Vagina (tissue), 2 donors: ENCODE results near the gene ASTN2. TPM values are rescaled to one million over a fixed set of nuclear protein-coding genes. Genes with fewer than 3 reads are reported as not detected.

Experiments used
- DNase-seq, 2 donors: peaks; one replicate each; pipeline ENCODE4 v3.0.0-alpha.2; 2017; ENCODE audit errors: extremely low spot score in 2 of 2
- H3K27ac ChIP-seq: fragments of 200-600 bp; sonication (generic); one replicate; pipeline ENCODE4 v1.5.1; 2019
- H3K27me3 ChIP-seq: fragments of 200-600 bp; sonication (generic); one replicate; pipeline ENCODE4 v1.5.1; 2019
- H3K36me3 ChIP-seq, 2 donors: fragments of 200-600 bp; sonication (generic); one replicate each; pipeline ENCODE4 v1.5.1; 2017 to 2019
- H3K4me1 ChIP-seq: fragments of 200-600 bp; sonication (generic); one replicate; pipeline ENCODE4 v1.5.1; 2019
- H3K4me3 ChIP-seq, 2 donors: fragments of 200-600 bp; sonication (generic); 1 replicate in 1 of 2; 2 replicates in 1 of 2; pipeline ENCODE4 v1.5.1; 2016 to 2019
- H3K9me3 ChIP-seq: fragments of 200-600 bp; sonication (generic); one replicate; pipeline ENCODE4 v1.5.1; 2019
- CTCF ChIP-seq, 3 experiments: fragments of 450-650 bp in 2 of 3; fragments of 200-600 bp in 1 of 3; sonication (generic) in 1 of 3; IDR thresholded peaks; one replicate each; pipeline ENCODE4 v1.5.1; 2017 to 2019; ENCODE audit warnings: antibody characterized with exemption in 3 of 3, mild to moderate bottlenecking in 2 of 3, moderate library complexity in 2 of 3
- POLR2A ChIP-seq, 2 donors: fragments of 450-650 bp; IDR thresholded peaks; one replicate each; pipeline ENCODE4 v1.6.1; 2017; ENCODE audit warnings: antibody characterized with exemption in 2 of 2, mild to moderate bottlenecking in 2 of 2, moderate library complexity in 2 of 2
- POLR2AphosphoS5 ChIP-seq, 2 donors: sonication (generic); formaldehyde crosslinking; IDR thresholded peaks; one replicate each; pipeline ENCODE4 v1.9.0; 2017; ENCODE audit warnings: antibody characterized with exemption in 2 of 2, mild to moderate bottlenecking in 2 of 2, low read depth in 1 of 2; ENCODE audit not compliant: insufficient read depth in 1 of 2
- intact Hi-C: fragments of 100-400 bp; cut with DNase I; formaldehyde crosslinking; loops from one replicate; pipeline ENCODE4 v1.15.1; 2023
- total RNA-seq: library from RNA; depleted of rRNA; stranded (reverse); fragments of >200 nt; gene quantifications from one replicate; pipeline ENCODE4 v1.2.3, GENCODE V29; 2016

ASTN2 gene
- total RNA-seq, 1 donor from 2014 or later, result 4.4 TPM

GRCh38 chr9:116753389-116753788, 661.5 kb downstream of the ASTN2 start:
- no peaks in the 10 kb centered on the region for H3K9me3 ChIP-seq
- intact Hi-C loops, result no loop called here
- no peaks in the 10 kb centered on the region for H3K4me1 ChIP-seq
- no peak for TF ChIP-seq CTCF (IDR thresholded peaks at IDR 0.05)
- TF ChIP-seq POLR2AphosphoS5 (IDR thresholded peaks at IDR 0.05; ENCODE audit: insufficient read depth in 1 of 2, low read depth in 1 of 2), result no peak
- TF ChIP-seq POLR2A (IDR thresholded peaks at IDR 0.05), result no peak
- no peak overlapping the region for H3K27ac ChIP-seq
- H3K4me3 ChIP-seq, result no peak overlapping the region
- DNase-seq, result no peak
- H3K36me3 ChIP-seq, result no peaks in the 10 kb centered on the region
- H3K27me3 ChIP-seq, result no peaks in the 10 kb centered on the region

GRCh38 chr9:116750510-116750909, 664.3 kb downstream of the ASTN2 start:
- Histone ChIP-seq H3K9me3 (no peaks in the 10 kb centered on the region), H3K36me3 (no peaks in the 10 kb centered on the region), H3K4me3 (no peak overlapping the region), H3K27ac (no peak overlapping the region), H3K27me3 (no peaks in the 10 kb centered on the region), H3K4me1 (no peaks in the 10 kb centered on the region)
- no peak for TF ChIP-seq POLR2A (IDR thresholded peaks at IDR 0.05)
- TF ChIP-seq POLR2AphosphoS5 (IDR thresholded peaks at IDR 0.05; ENCODE audit: insufficient read depth in 1 of 2, low read depth in 1 of 2), result no peak
- no peak for TF ChIP-seq CTCF (IDR thresholded peaks at IDR 0.05)
- intact Hi-C loops, result no loop called here
- no peak for DNase-seq

- intact Hi-C loops, result no loop called here
Measured at GRCh38 chr9:116749772-116750171, 665.1 kb downstream of the ASTN2 start.

GRCh38 chr9:116749176-116749575, 665.7 kb downstream of the ASTN2 start:
- no peaks in the 10 kb centered on the region for H3K27me3 ChIP-seq
- no peak overlapping the region for H3K27ac ChIP-seq
- no peaks in the 10 kb centered on the region for H3K9me3 ChIP-seq
- no peaks in the 10 kb centered on the region for H3K36me3 ChIP-seq
- no peak for TF ChIP-seq CTCF (IDR thresholded peaks at IDR 0.05)
- no peak for TF ChIP-seq POLR2A (IDR thresholded peaks at IDR 0.05)
- TF ChIP-seq POLR2AphosphoS5 (IDR thresholded peaks at IDR 0.05; ENCODE audit: insufficient read depth in 1 of 2, low read depth in 1 of 2), result no peak
- DNase-seq, result no peak
- no peaks in the 10 kb centered on the region for H3K4me1 ChIP-seq
- H3K4me3 ChIP-seq, result no peak overlapping the region
- intact Hi-C loops, result no loop called here

More at GRCh38 chr9:116749772-116750171, 665.1 kb downstream of the ASTN2 start:
- H3K9me3 ChIP-seq, result no peaks in the 10 kb centered on the region
- no peaks in the 10 kb centered on the region for H3K27me3 ChIP-seq
- DNase-seq, result no peak
- H3K27ac ChIP-seq, result no peak overlapping the region
- no peak overlapping the region for H3K4me3 ChIP-seq
- TF ChIP-seq CTCF (IDR thresholded peaks at IDR 0.05) (no peak), POLR2A (IDR thresholded peaks at IDR 0.05) (no peak), POLR2AphosphoS5 (IDR thresholded peaks at IDR 0.05; ENCODE audit: insufficient read depth in 1 of 2, low read depth in 1 of 2) (no peak)
- no peaks in the 10 kb centered on the region for H3K4me1 ChIP-seq
- no peaks in the 10 kb centered on the region for H3K36me3 ChIP-seq

- Histone ChIP-seq H3K4me1 (no peaks in the 10 kb centered on the region), H3K27ac (no peak overlapping the region), H3K27me3 (no peaks in the 10 kb centered on the region), H3K4me3 (no peak overlapping the region), H3K9me3 (no peaks in the 10 kb centered on the region), H3K36me3 (no peaks in the 10 kb centered on the region)
- intact Hi-C loops, result no loop called here
- no peak for DNase-seq
- no peak for TF ChIP-seq POLR2AphosphoS5 (IDR thresholded peaks at IDR 0.05; ENCODE audit: insufficient read depth in 1 of 2, low read depth in 1 of 2)
- TF ChIP-seq CTCF (IDR thresholded peaks at IDR 0.05), result no peak
- TF ChIP-seq POLR2A (IDR thresholded peaks at IDR 0.05), result no peak
Measured at GRCh38 chr9:116741742-116742141, 673.1 kb downstream of the ASTN2 start.
